ENCODE data around the gene S1PR2.
"Not testable (repeated sequence)": the region's sequence is repeated elsewhere in the genome, so short reads cannot be mapped to it uniquely, and the experiment has no call there.

Gene S1PR2

DNA sequence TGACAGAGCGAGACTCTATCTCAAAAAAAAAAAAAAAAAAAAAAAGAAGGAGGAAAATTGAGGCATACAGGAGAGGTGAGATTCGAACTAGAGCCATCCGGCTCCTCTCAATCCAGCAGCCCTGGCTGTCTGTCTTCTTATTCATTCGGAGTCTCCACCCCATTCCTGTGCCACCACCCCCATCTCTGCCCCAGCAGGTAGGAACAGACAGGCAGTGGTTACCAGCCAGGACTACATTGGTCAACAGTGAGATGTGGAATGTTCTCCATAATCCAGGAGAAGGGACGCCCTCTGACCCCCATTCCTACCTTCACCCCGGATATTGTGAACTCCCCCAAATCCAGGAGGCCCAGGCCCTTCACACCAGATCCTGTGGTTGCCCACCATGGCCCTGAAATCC lies 6.6 kb upstream of the S1PR2 start:
- peaks cover 0 to 4% of the 10 kb centered on the region in 2 donors for H3K4me1 ChIP-seq (ENCODE audit: control insufficient read depth in 1 of 2, insufficient read depth in 2 of 2, low read length in 2 of 2)
- H3K9me3 ChIP-seq (ENCODE audit: control insufficient read depth in 1 of 2, low read length in 2 of 2): no peaks in the 10 kb centered on the region
- no peaks in the 10 kb centered on the region for H3K36me3 ChIP-seq (ENCODE audit: control insufficient read depth in 1 of 2, insufficient read depth in 2 of 2, low read length in 2 of 2)
- H3K27ac ChIP-seq (ENCODE audit: low read depth, low read length): peak overlapping the region; percentile 11
- H3K9ac ChIP-seq (ENCODE audit: low read depth in 1 of 2, low read length in 2 of 2): no peak overlapping the region
- no peaks in the 10 kb centered on the region for H3K27me3 ChIP-seq (ENCODE audit: control insufficient read depth in 1 of 2, insufficient read depth in 2 of 2, low read length in 2 of 2)
- no peak overlapping the region for H3K4me3 ChIP-seq (ENCODE audit: low read depth in 1 of 2, low read length in 2 of 2)

GRCh38 chr19:10235409-10235808 lies 4.3 kb upstream of the S1PR2 start:
- not testable (repeated sequence) for H3K4me3 ChIP-seq (ENCODE audit: low read depth in 1 of 2, low read length in 2 of 2); H3K27ac ChIP-seq (ENCODE audit: low read depth, low read length); H3K9me3 ChIP-seq (ENCODE audit: control insufficient read depth in 1 of 2, low read length in 2 of 2); H3K9ac ChIP-seq (ENCODE audit: low read depth in 1 of 2, low read length in 2 of 2); H3K36me3 ChIP-seq (ENCODE audit: control insufficient read depth in 1 of 2, insufficient read depth in 2 of 2, low read length in 2 of 2); H3K27me3 ChIP-seq (ENCODE audit: control insufficient read depth in 1 of 2, insufficient read depth in 2 of 2, low read length in 2 of 2); H3K4me1 ChIP-seq (ENCODE audit: control insufficient read depth in 1 of 2, insufficient read depth in 2 of 2, low read length in 2 of 2)

DNA sequence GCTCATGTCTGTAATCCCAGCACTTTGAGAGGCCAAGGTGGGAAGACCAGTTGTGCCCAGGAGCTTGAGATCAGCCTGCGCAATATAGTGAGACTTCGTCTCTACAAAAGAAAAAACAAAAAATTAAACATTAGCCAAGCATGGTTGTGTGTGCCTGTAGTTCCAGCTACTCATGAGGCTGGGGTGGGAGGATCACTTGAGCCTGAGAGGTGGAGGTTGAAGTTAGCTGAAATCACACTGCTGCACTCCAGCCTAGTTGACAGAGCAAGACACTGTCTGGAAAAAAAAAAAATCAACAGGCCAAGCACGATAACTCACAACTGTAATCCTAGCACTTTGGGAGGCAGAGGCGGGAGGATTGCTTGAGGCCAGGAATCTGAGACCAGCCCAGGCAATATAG lies 3.9 kb upstream of the S1PR2 start:
- Histone ChIP-seq H3K4me3 (ENCODE audit: low read depth in 1 of 2, low read length in 2 of 2) (no peak overlapping the region), H3K9ac (ENCODE audit: low read depth in 1 of 2, low read length in 2 of 2) (no peak overlapping the region), H3K9me3 (ENCODE audit: control insufficient read depth in 1 of 2, low read length in 2 of 2) (no peaks in the 10 kb centered on the region), H3K27ac (ENCODE audit: low read depth, low read length) (no peak overlapping the region), H3K4me1 (ENCODE audit: control insufficient read depth in 1 of 2, insufficient read depth in 2 of 2, low read length in 2 of 2) (peaks cover 0 to 11% of the 10 kb centered on the region in 2 donors), H3K36me3 (ENCODE audit: control insufficient read depth in 1 of 2, insufficient read depth in 2 of 2, low read length in 2 of 2) (no peaks in the 10 kb centered on the region), H3K27me3 (ENCODE audit: control insufficient read depth in 1 of 2, insufficient read depth in 2 of 2, low read length in 2 of 2) (no peaks in the 10 kb centered on the region)

- no peak overlapping the region for H3K27ac ChIP-seq (ENCODE audit: low read depth, low read length)
- no peaks in the 10 kb centered on the region for H3K36me3 ChIP-seq (ENCODE audit: control insufficient read depth in 1 of 2, insufficient read depth in 2 of 2, low read length in 2 of 2)
- no peaks in the 10 kb centered on the region for H3K27me3 ChIP-seq (ENCODE audit: control insufficient read depth in 1 of 2, insufficient read depth in 2 of 2, low read length in 2 of 2)
- H3K4me1 ChIP-seq (ENCODE audit: control insufficient read depth in 1 of 2, insufficient read depth in 2 of 2, low read length in 2 of 2): peaks cover 0 to 20% of the 10 kb centered on the region in 2 donors
- no peaks in the 10 kb centered on the region for H3K9me3 ChIP-seq (ENCODE audit: control insufficient read depth in 1 of 2, low read length in 2 of 2)
- H3K4me3 ChIP-seq (ENCODE audit: low read depth in 1 of 2, low read length in 2 of 2): no peak overlapping the region
- H3K9ac ChIP-seq (ENCODE audit: low read depth in 1 of 2, low read length in 2 of 2): no peak overlapping the region
Measured at GRCh38 chr19:10233946-10234345, 2.8 kb upstream of the S1PR2 start.

- H3K27me3 ChIP-seq (ENCODE audit: control insufficient read depth in 1 of 2, insufficient read depth in 2 of 2, low read length in 2 of 2): no peaks in the 10 kb centered on the region
- H3K27ac ChIP-seq (ENCODE audit: low read depth, low read length): no peak overlapping the region
- H3K9ac ChIP-seq (ENCODE audit: low read depth in 1 of 2, low read length in 2 of 2): peak overlapping the region in 1 of 2 donors; percentile 74
- H3K4me1 ChIP-seq (ENCODE audit: control insufficient read depth in 1 of 2, insufficient read depth in 2 of 2, low read length in 2 of 2): peaks cover 0 to 26% of the 10 kb centered on the region in 2 donors
- no peaks in the 10 kb centered on the region for H3K9me3 ChIP-seq (ENCODE audit: control insufficient read depth in 1 of 2, low read length in 2 of 2)
- H3K36me3 ChIP-seq (ENCODE audit: control insufficient read depth in 1 of 2, insufficient read depth in 2 of 2, low read length in 2 of 2): no peaks in the 10 kb centered on the region
- H3K4me3 ChIP-seq (ENCODE audit: low read depth in 1 of 2, low read length in 2 of 2): peak overlapping the region; percentile 81
Measured at GRCh38 chr19:10231612-10232228, 589 bp upstream of the S1PR2 start.

GRCh38 chr19:10230173-10230860 lies 814 bp downstream of the S1PR2 start:
- Histone ChIP-seq H3K27ac (ENCODE audit: low read depth, low read length) (peak overlapping the region; percentile 73), H3K27me3 (ENCODE audit: control insufficient read depth in 1 of 2, insufficient read depth in 2 of 2, low read length in 2 of 2) (no peaks in the 10 kb centered on the region), H3K36me3 (ENCODE audit: control insufficient read depth in 1 of 2, insufficient read depth in 2 of 2, low read length in 2 of 2) (no peaks in the 10 kb centered on the region), H3K9ac (ENCODE audit: low read depth in 1 of 2, low read length in 2 of 2) (peak overlapping the region; percentile 66 to 74), H3K4me3 (ENCODE audit: low read depth in 1 of 2, low read length in 2 of 2) (peak overlapping the region; percentile 81), H3K4me1 (ENCODE audit: control insufficient read depth in 1 of 2, insufficient read depth in 2 of 2, low read length in 2 of 2) (peaks cover 0 to 22% of the 10 kb centered on the region in 2 donors), H3K9me3 (ENCODE audit: control insufficient read depth in 1 of 2, low read length in 2 of 2) (no peaks in the 10 kb centered on the region)

DNA sequence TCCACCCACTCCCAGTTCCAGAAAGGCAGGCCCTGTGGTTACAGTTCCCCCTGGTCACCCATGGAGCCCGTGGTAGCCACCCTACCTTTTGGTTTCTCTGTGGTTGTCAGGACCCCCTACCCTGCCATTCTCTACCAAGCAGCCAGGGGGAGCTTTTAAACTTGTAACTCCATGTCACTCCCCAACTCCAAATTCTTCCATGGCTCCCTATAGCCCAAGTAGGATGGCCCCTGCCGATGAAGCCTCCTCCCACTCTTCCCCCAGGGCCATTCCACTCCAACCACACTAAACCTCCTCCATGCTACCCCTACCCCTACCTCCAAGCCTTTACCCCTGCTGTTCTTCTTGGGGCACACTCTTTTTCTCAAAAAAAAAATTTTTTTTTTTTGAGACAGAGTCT lies 2.2 kb downstream of the S1PR2 start:
- Histone ChIP-seq H3K9ac (ENCODE audit: low read depth in 1 of 2, low read length in 2 of 2) (no peak overlapping the region), H3K9me3 (ENCODE audit: control insufficient read depth in 1 of 2, low read length in 2 of 2) (no peaks in the 10 kb centered on the region), H3K27me3 (ENCODE audit: control insufficient read depth in 1 of 2, insufficient read depth in 2 of 2, low read length in 2 of 2) (no peaks in the 10 kb centered on the region), H3K27ac (ENCODE audit: low read depth, low read length) (no peak overlapping the region), H3K4me3 (ENCODE audit: low read depth in 1 of 2, low read length in 2 of 2) (no peak overlapping the region), H3K36me3 (ENCODE audit: control insufficient read depth in 1 of 2, insufficient read depth in 2 of 2, low read length in 2 of 2) (peaks cover 0 to 5% of the 10 kb centered on the region in 2 donors), H3K4me1 (ENCODE audit: control insufficient read depth in 1 of 2, insufficient read depth in 2 of 2, low read length in 2 of 2) (peaks cover 0 to 22% of the 10 kb centered on the region in 2 donors)

DNA sequence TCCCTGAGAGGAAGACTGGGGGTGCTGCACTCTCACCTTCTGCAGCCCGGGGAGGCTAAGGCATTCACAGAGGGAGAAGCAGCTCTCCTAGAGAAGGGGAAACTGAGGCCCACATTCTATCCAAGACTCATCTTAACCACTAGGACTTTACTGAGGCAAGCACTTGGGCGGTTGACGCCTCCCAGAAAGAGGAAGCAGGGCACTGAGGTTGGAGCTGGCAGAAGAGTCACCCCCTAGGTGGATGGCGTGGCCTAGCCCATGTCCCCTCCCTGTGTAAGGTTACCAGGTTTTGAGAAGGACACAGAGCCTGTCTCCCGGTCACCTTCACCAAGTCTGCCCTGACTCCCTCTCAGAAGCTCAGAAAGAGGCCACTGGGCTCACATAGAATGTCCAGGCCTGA lies 2.7 kb downstream of the S1PR2 start:
- Histone ChIP-seq H3K9ac (ENCODE audit: low read depth in 1 of 2, low read length in 2 of 2) (no peak overlapping the region), H3K4me1 (ENCODE audit: control insufficient read depth in 1 of 2, insufficient read depth in 2 of 2, low read length in 2 of 2) (peaks cover 0 to 22% of the 10 kb centered on the region in 2 donors), H3K9me3 (ENCODE audit: control insufficient read depth in 1 of 2, low read length in 2 of 2) (no peaks in the 10 kb centered on the region), H3K4me3 (ENCODE audit: low read depth in 1 of 2, low read length in 2 of 2) (no peak overlapping the region), H3K27ac (ENCODE audit: low read depth, low read length) (no peak overlapping the region), H3K36me3 (ENCODE audit: control insufficient read depth in 1 of 2, insufficient read depth in 2 of 2, low read length in 2 of 2) (peaks cover 0 to 6% of the 10 kb centered on the region in 2 donors), H3K27me3 (ENCODE audit: control insufficient read depth in 1 of 2, insufficient read depth in 2 of 2, low read length in 2 of 2) (no peaks in the 10 kb centered on the region)

- H3K4me3 ChIP-seq (ENCODE audit: low read depth in 1 of 2, low read length in 2 of 2): no peak overlapping the region
- H3K27me3 ChIP-seq (ENCODE audit: control insufficient read depth in 1 of 2, insufficient read depth in 2 of 2, low read length in 2 of 2): no peaks in the 10 kb centered on the region
- peaks cover 0 to 22% of the 10 kb centered on the region in 2 donors for H3K4me1 ChIP-seq (ENCODE audit: control insufficient read depth in 1 of 2, insufficient read depth in 2 of 2, low read length in 2 of 2)
- H3K36me3 ChIP-seq (ENCODE audit: control insufficient read depth in 1 of 2, insufficient read depth in 2 of 2, low read length in 2 of 2): peaks cover 0 to 6% of the 10 kb centered on the region in 2 donors
- H3K9ac ChIP-seq (ENCODE audit: low read depth in 1 of 2, low read length in 2 of 2): no peak overlapping the region
- H3K9me3 ChIP-seq (ENCODE audit: control insufficient read depth in 1 of 2, low read length in 2 of 2): no peaks in the 10 kb centered on the region
- peak overlapping the region; percentile 62 for H3K27ac ChIP-seq (ENCODE audit: low read depth, low read length)
Measured at GRCh38 chr19:10227026-10227971, 3.8 kb downstream of the S1PR2 start.

All from duodenal mucosa (tissue), 2 donors.